OCI-LY3 (cell line): ENCODE measurements around the gene TMPRSS13.

Source experiments
- H2AFZ ChIP-seq: fragments of 200-600, 300-600 bp; shearing (Covaris generic); 2 replicates; pipeline ENCODE4 v1.6.0; 2014; ENCODE audit warnings: antibody characterized with exemption, low read depth, low read length
- H3K27ac ChIP-seq: fragments of 200-600, 300-600 bp; sonication (generic); 2 replicates; pipeline ENCODE4 v1.5.1; 2014; ENCODE audit warnings: mild to moderate bottlenecking, low read length, moderate library complexity, mixed read lengths
- H3K27me3 ChIP-seq: fragments of 200-600, 300-600 bp; sonication (generic); 2 replicates; pipeline ENCODE4 v1.6.1; 2014; ENCODE audit warnings: low read depth, low read length, mixed read lengths
- H3K36me3 ChIP-seq: fragments of 200-600, 300-600 bp; sonication (generic); replicated peaks from 2 replicates; pipeline ENCODE3; 2014; ENCODE audit warnings: low read depth, low read length, mixed read lengths
- H3K4me1 ChIP-seq: fragments of 300-600, 200-600 bp; sonication (generic); 2 replicates; pipeline ENCODE4 v1.6.1; 2014; ENCODE audit warnings: low read length, mixed read lengths
- H3K4me2 ChIP-seq: fragments of 200-600, 300-600 bp; sonication (generic); 2 replicates; pipeline ENCODE4 v1.6.1; 2014; ENCODE audit warnings: low read length, mixed read lengths
- H3K4me3 ChIP-seq: fragments of 300-600, 200-600 bp; sonication (generic); 2 replicates; pipeline ENCODE4 v1.5.1; 2014; ENCODE audit warnings: antibody characterized with exemption, mild to moderate bottlenecking, low read length, moderate library complexity
- H3K79me2 ChIP-seq: fragments of 300-600, 200-600 bp; shearing (Covaris generic); 2 replicates; pipeline ENCODE4 v1.6.1; 2014; ENCODE audit warnings: mild to moderate bottlenecking, low read length, mixed read lengths
- H3K9ac ChIP-seq: fragments of 300-600, 200-600 bp; shearing (Covaris generic); 2 replicates; pipeline ENCODE4 v1.6.0; 2014; ENCODE audit warnings: mild to moderate bottlenecking, low read length, moderate library complexity
- H3K9me3 ChIP-seq: fragments of 200-600, 300-600 bp; shearing (Covaris generic); 2 replicates; pipeline ENCODE4 v1.6.1; 2014; ENCODE audit warnings: low read length, mixed read lengths; ENCODE audit not compliant: insufficient read depth
- H4K20me1 ChIP-seq: fragments of 200-600, 300-600 bp; sonication (generic); 2 replicates; pipeline ENCODE4 v1.6.1; 2016; ENCODE audit warnings: low read length, mixed read lengths; ENCODE audit not compliant: insufficient read depth
- CTCF ChIP-seq: fragments of 200-600, 300-600 bp; sonication (generic); IDR thresholded peaks from 2 replicates; pipeline ENCODE4 v1.5.1; 2014; ENCODE audit warnings: antibody characterized with exemption, low read length, low read depth
- EZH2phosphoT487 ChIP-seq: fragments of 200-600 bp; shearing (Covaris generic); IDR thresholded peaks from 2 replicates; pipeline ENCODE4 v1.6.1; 2018; ENCODE audit warnings: antibody characterized with exemption, mixed run types, low read depth

TMPRSS13 gene

GRCh38 chr11:117872975-117873827 is 56.0 kb downstream of the TMPRSS13 start:
- peaks cover 27% of the 10 kb centered on the region for H3K27me3 ChIP-seq
- no peak overlapping the region for H3K4me2 ChIP-seq
- H2AFZ ChIP-seq, result no peak overlapping the region
- H3K27ac ChIP-seq, result no peak overlapping the region
- H3K79me2 ChIP-seq, result no peaks in the 10 kb centered on the region
- no peaks in the 10 kb centered on the region for H3K36me3 ChIP-seq
- no peak for TF ChIP-seq CTCF
- no peaks in the 10 kb centered on the region for H3K9me3 ChIP-seq
- H3K4me3 ChIP-seq, result no peak overlapping the region
- peaks cover 32% of the 10 kb centered on the region for H3K4me1 ChIP-seq
- no peaks in the 10 kb centered on the region for H4K20me1 ChIP-seq
- H3K9ac ChIP-seq, result no peak overlapping the region

- no peaks in the 10 kb centered on the region for H3K79me2 ChIP-seq
- no peak overlapping the region for H3K4me2 ChIP-seq
Observed at GRCh38 chr11:117872420-117872961, 56.7 kb downstream of the TMPRSS13 start.

GRCh38 chr11:117871784-117872183 is 57.4 kb downstream of the TMPRSS13 start:
- H4K20me1 ChIP-seq, result no peaks in the 10 kb centered on the region
- no peaks in the 10 kb centered on the region for H3K36me3 ChIP-seq
- no peaks in the 10 kb centered on the region for H3K79me2 ChIP-seq
- no peak overlapping the region for H3K9ac ChIP-seq
- no peak overlapping the region for H2AFZ ChIP-seq
- H3K27ac ChIP-seq, result no peak overlapping the region
- H3K4me2 ChIP-seq, result no peak overlapping the region
- no peak overlapping the region for H3K4me3 ChIP-seq
- no peaks in the 10 kb centered on the region for H3K9me3 ChIP-seq
- no peak for TF ChIP-seq CTCF
- TF ChIP-seq EZH2phosphoT487, result no peak
- peaks cover 32% of the 10 kb centered on the region for H3K4me1 ChIP-seq
- H3K27me3 ChIP-seq, result peaks cover 17% of the 10 kb centered on the region

More at GRCh38 chr11:117872420-117872961, 56.7 kb downstream of the TMPRSS13 start:
- no peak for TF ChIP-seq CTCF
- TF ChIP-seq EZH2phosphoT487, result no peak
- Histone ChIP-seq H3K27me3 (peaks cover 24% of the 10 kb centered on the region), H3K27ac (no peak overlapping the region), H4K20me1 (no peaks in the 10 kb centered on the region), H3K4me3 (no peak overlapping the region), H3K4me1 (peaks cover 32% of the 10 kb centered on the region), H3K9ac (no peak overlapping the region), H2AFZ (no peak overlapping the region), H3K9me3 (no peaks in the 10 kb centered on the region), H3K36me3 (no peaks in the 10 kb centered on the region)

GRCh38 chr11:117871160-117871559 is 58.0 kb downstream of the TMPRSS13 start:
- Histone ChIP-seq H3K4me3 (no peak overlapping the region), H4K20me1 (no peaks in the 10 kb centered on the region), H2AFZ (no peak overlapping the region), H3K27ac (no peak overlapping the region), H3K36me3 (no peaks in the 10 kb centered on the region), H3K9me3 (no peaks in the 10 kb centered on the region), H3K27me3 (peaks cover 13% of the 10 kb centered on the region), H3K79me2 (no peaks in the 10 kb centered on the region), H3K4me2 (no peak overlapping the region), H3K9ac (no peak overlapping the region), H3K4me1 (peaks cover 32% of the 10 kb centered on the region)
- TF ChIP-seq CTCF (no peak), EZH2phosphoT487 (no peak)
